Stimulated activated CD4-positive, alpha-beta T cell treated with anti-CD3 and anti-CD28 coated beads, Interleukin-1b, Interleukin-23, amount 100 ng/mL, for 24 hours (primary cell): ENCODE measurements around the gene ELAPOR1.
"Not testable (repeated sequence)": the region's sequence is repeated elsewhere in the genome, so short reads cannot be mapped to it uniquely, and the experiment has no call there.

Experiments used
- DNase-seq, 4 experiments: peaks; one replicate each; pipeline ENCODE4 v3.0.0-alpha.2; 2020; ENCODE audit warnings: low read depth in 4 of 4, low spot score in 1 of 4

Gene ELAPOR1

GRCh38 chr1:109135940-109136339 lies 22.0 kb downstream of the ELAPOR1 start:
- no peak for DNase-seq

- DNase-seq, result no peak
These were observed 22.9 kb downstream of the ELAPOR1 start for GRCh38 chr1:109136766-109137165.

- DNase-seq, result no peak
These were observed 24.0 kb downstream of the ELAPOR1 start for GRCh38 chr1:109137958-109138357.

- no peak for DNase-seq
These were observed 24.4 kb downstream of the ELAPOR1 start for GRCh38 chr1:109138358-109138757.

- DNase-seq, result no peak
These were observed 26.5 kb downstream of the ELAPOR1 start for GRCh38 chr1:109140392-109140791.

GRCh38 chr1:109142260-109142659 lies 28.3 kb downstream of the ELAPOR1 start:
- DNase-seq, result no peak

GRCh38 chr1:109142725-109143124 lies 28.8 kb downstream of the ELAPOR1 start:
- DNase-seq, result not testable (repeated sequence)

GRCh38 chr1:109148987-109149561 lies 35.2 kb downstream of the ELAPOR1 start:
- DNase-seq, result no peak

GRCh38 chr1:109149874-109150601 lies 36.1 kb downstream of the ELAPOR1 start:
- DNase-seq, result no peak

GRCh38 chr1:109151146-109151990 lies 37.5 kb downstream of the ELAPOR1 start:
- DNase-seq, result no peak

GRCh38 chr1:109152196-109152595 lies 38.3 kb downstream of the ELAPOR1 start:
- DNase-seq, result no peak

- no peak for DNase-seq
These were observed 43.0 kb downstream of the ELAPOR1 start for GRCh38 chr1:109156916-109157385.

GRCh38 chr1:109158433-109158832 lies 44.5 kb downstream of the ELAPOR1 start:
- no peak for DNase-seq

GRCh38 chr1:109159326-109159725 lies 45.4 kb downstream of the ELAPOR1 start:
- no peak for DNase-seq

GRCh38 chr1:109160071-109160840 lies 46.3 kb downstream of the ELAPOR1 start:
- no peak for DNase-seq

GRCh38 chr1:109161858-109162606 lies 48.1 kb downstream of the ELAPOR1 start:
- DNase-seq, result no peak

- DNase-seq, result no peak
These were observed 48.7 kb downstream of the ELAPOR1 start for GRCh38 chr1:109162626-109163025.

GRCh38 chr1:109163551-109163950 lies 49.6 kb downstream of the ELAPOR1 start:
- DNase-seq, result no peak
